Mammary epithelial cell (primary cell): Measurements from ENCODE around the gene OGFR.

ENCODE experiments used
- CTCF ChIP-seq, 2 donors: IDR thresholded peaks in 1 of 2; conservative IDR thresholded peaks in 1 of 2; 2 replicates each; pipeline ENCODE4 v1.5.1; 2011 to 2012; ENCODE audit warnings: inconsistent platforms in 2 of 2, low read length in 2 of 2, mild to moderate bottlenecking in 2 of 2, control low read depth in 1 of 2, low read depth in 1 of 2; ENCODE audit not compliant: insufficient read depth in 1 of 2; ENCODE audit errors: extremely low read depth in 1 of 2
- EZH2 ChIP-seq: IDR thresholded peaks from 2 replicates; pipeline ENCODE4 v1.6.1; 2012; ENCODE audit warnings: low read length, inconsistent platforms, borderline replicate concordance

GRCh38 chr20:62799873-62800272 lies 4.8 kb upstream of the OGFR start:
- TF ChIP-seq CTCF (conservative IDR thresholded peaks at IDR 0.05 in 1 of 2, IDR thresholded peaks at IDR 0.05 in 1 of 2; ENCODE audit: extremely low read depth in 1 of 2, insufficient read depth in 1 of 2, low read depth in 1 of 2, low read length in 2 of 2) (no peak), EZH2 (no peak)
